Glomerular visceral epithelial cell (primary cell): ENCODE results near the gene HDGFL3.
A peak's percentile ranks its signal among the peaks of the same experiment; 100 is the strongest.

Source experiments
- DNase-seq: peaks from one replicate; pipeline ENCODE4 v3.0.0-alpha.2; 2016; ENCODE audit errors: extremely low spot score

Gene HDGFL3

GRCh38 chr15:83127547-83128150 lies 80.0 kb downstream of the HDGFL3 start:
- no peak for DNase-seq

GRCh38 chr15:83123529-83123928 lies 84.1 kb downstream of the HDGFL3 start:
- no peak for DNase-seq

- no peak for DNase-seq
These were observed 87.5 kb downstream of the HDGFL3 start for GRCh38 chr15:83119968-83120581.

GRCh38 chr15:83118968-83119367 lies 88.7 kb downstream of the HDGFL3 start:
- DNase-seq: no peak

- DNase-seq: no peak
These were observed 89.3 kb downstream of the HDGFL3 start for GRCh38 chr15:83118291-83118827.

- no peak for DNase-seq
These were observed 91.6 kb downstream of the HDGFL3 start for GRCh38 chr15:83115831-83116565.

GRCh38 chr15:83115410-83115809 lies 92.2 kb downstream of the HDGFL3 start:
- DNase-seq: no peak

- no peak for DNase-seq
These were observed 92.8 kb downstream of the HDGFL3 start for GRCh38 chr15:83114856-83115255.

- DNase-seq: no peak
These were observed 93.5 kb downstream of the HDGFL3 start for GRCh38 chr15:83113881-83114674.

- DNase-seq: no peak
These were observed 94.7 kb downstream of the HDGFL3 start for GRCh38 chr15:83112956-83113299.

GRCh38 chr15:83112233-83112955 lies 95.2 kb downstream of the HDGFL3 start:
- DNase-seq: no peak

- no peak for DNase-seq
These were observed 96.5 kb downstream of the HDGFL3 start for GRCh38 chr15:83111149-83111548.

- no peak for DNase-seq
These were observed 97.2 kb downstream of the HDGFL3 start for GRCh38 chr15:83110381-83110780.

GRCh38 chr15:83109532-83109931 lies 98.1 kb downstream of the HDGFL3 start:
- DNase-seq: no peak

- peak; percentile 27 for DNase-seq
These were observed 99.1 kb downstream of the HDGFL3 start for GRCh38 chr15:83108266-83109219.

- DNase-seq: no peak
These were observed 99.8 kb downstream of the HDGFL3 start for GRCh38 chr15:83107841-83108181.

- DNase-seq: peak; percentile 9
These were observed 100.4 kb downstream of the HDGFL3 start, which contains the start of gene TM6SF1 for GRCh38 chr15:83106994-83107840. Gene TM6SF1, plus strand, starts transcription at chr15:83107645. Its CDS starts 36 bp downstream, at chr15:83107681.

GRCh38 chr15:83105440-83105839 lies 102.2 kb downstream of the HDGFL3 start:
- DNase-seq: no peak

GRCh38 chr15:83104141-83104540 lies 103.5 kb downstream of the HDGFL3 start:
- DNase-seq: no peak
